ENCODE data around the gene CDRT15. TPM values are rescaled to one million over a fixed set of nuclear protein-coding genes. Genes with fewer than 3 reads are reported as not detected.

CDRT15 gene
- total and polyA plus RNA-seq, 8 donors: not detected

DNA sequence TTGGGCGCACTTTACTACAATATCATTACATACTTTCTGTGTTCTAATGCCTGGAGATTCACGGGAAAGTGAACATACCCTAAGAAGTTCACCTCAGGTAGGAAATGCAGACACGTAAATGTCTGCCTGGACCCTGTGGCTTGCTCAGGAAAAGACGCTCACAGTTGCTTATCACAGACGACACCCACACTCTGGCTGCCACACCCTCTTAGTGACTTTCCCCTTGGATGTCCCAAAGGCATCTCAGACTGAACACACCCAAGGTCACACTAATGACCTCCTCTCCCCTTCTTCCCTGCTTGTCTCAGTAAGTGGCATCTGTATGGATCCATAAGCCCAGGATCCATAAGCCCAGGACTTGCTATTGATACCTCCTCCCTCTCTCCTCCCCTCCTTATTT, 32.6 kb downstream of the CDRT15 start:
- H3K9me3 ChIP-seq: no peaks in the 10 kb centered on the region
- no peak overlapping the region for H3K4me3 ChIP-seq
- TF ChIP-seq, protein P1, sequence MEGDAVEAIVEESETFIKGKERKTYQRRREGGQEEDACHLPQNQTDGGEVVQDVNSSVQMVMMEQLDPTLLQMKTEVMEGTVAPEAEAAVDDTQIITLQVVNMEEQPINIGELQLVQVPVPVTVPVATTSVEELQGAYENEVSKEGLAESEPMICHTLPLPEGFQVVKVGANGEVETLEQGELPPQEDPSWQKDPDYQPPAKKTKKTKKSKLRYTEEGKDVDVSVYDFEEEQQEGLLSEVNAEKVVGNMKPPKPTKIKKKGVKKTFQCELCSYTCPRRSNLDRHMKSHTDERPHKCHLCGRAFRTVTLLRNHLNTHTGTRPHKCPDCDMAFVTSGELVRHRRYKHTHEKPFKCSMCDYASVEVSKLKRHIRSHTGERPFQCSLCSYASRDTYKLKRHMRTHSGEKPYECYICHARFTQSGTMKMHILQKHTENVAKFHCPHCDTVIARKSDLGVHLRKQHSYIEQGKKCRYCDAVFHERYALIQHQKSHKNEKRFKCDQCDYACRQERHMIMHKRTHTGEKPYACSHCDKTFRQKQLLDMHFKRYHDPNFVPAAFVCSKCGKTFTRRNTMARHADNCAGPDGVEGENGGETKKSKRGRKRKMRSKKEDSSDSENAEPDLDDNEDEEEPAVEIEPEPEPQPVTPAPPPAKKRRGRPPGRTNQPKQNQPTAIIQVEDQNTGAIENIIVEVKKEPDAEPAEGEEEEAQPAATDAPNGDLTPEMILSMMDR (IDR thresholded peaks at IDR 0.05): no peak
- no peak for DNase-seq
- no peak for ATAC-seq
- intact Hi-C loops (cut with DNase I): no loop called here
- no peak for FAIRE-seq
- WGBS, 2 donors: 74 to 88% methylated on average over 5 of the region's 5 CpGs
- H3K27me3 ChIP-seq: no peaks in the 10 kb centered on the region
- H3K4me1 ChIP-seq: peaks cover 0 to 3% (median 0%) of the 10 kb centered on the region in 3 donors
- H3K36me3 ChIP-seq: peaks cover 0 to 7% (median 3%) of the 10 kb centered on the region in 3 donors
- no peak overlapping the region for H3K27ac ChIP-seq

DNA sequence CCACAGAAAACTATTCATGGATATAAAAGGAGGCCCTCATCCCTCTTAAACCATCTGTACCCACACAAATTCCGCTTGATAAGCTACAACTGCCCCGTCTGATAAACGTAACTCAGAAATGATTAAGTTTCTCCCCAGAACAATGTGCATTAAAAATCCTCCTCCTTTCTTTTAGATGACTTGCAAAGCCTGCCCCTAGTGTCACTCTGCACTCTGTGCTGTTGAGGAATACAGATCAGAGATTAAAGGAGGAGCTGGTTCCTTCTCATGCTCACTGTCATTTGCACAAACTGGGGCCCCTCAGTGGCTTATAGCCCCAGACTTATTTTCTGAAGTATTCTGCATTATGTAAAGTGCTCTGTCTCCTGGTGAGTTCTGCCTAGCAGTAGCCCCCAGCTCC, 33.3 kb downstream of the CDRT15 start:
- Histone ChIP-seq H3K4me3 (no peak overlapping the region), H3K4me1 (peaks cover 0 to 3% (median 0%) of the 10 kb centered on the region in 3 donors), H3K36me3 (peaks cover 0 to 7% (median 3%) of the 10 kb centered on the region in 3 donors), H3K27ac (no peak overlapping the region), H3K9me3 (no peaks in the 10 kb centered on the region), H3K27me3 (no peaks in the 10 kb centered on the region)
- intact Hi-C loops (cut with DNase I): no loop called here
- DNase-seq (no peak), FAIRE-seq (no peak), ATAC-seq (no peak)
- TF ChIP-seq, protein P1 (IDR thresholded peaks at IDR 0.05): no peak
- WGBS, 2 donors: 83 to 90% methylated on average over 3 of the region's 3 CpGs

DNA sequence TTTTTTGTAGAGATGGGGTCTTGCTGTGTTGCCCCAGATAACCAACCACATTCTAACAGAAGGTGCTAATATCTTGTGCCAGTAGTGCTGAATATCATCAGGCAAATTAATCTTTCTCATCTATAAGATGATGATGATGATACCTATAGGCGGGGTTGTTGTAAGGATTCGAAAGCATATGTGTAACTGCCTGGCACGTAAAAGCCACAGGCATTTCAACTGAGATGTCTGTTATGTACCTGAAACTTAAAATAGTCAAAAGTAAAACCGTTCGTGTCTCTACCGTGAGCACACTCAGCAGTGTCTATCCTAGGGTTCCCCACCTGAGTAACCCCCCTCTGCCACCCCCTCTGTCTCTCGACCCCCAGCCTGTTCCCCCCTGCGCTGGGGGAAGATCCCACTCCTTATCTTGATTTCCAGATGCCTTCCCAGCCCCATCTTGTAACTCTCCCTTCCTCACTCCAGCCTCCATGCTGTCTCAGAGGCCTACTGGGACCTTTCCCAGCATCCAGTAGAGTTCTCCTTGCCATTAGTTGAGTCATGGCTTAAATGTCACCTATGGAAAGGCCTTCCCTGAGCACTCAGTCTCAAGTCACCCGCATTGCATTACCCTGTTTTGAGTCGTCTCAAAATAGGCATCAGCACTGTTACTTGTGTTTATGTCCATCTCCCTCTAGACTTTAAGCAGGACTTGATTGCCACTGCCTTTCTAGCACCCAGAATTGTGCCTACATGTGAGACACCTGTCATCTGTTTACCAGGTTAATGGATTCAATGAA, 34.1 kb downstream of the CDRT15 start:
- DNase-seq: no peak
- FAIRE-seq: no peak
- H3K9me3 ChIP-seq: no peaks in the 10 kb centered on the region
- no peak for ATAC-seq
- H3K27me3 ChIP-seq: no peaks in the 10 kb centered on the region
- no peak overlapping the region for H3K4me3 ChIP-seq
- TF ChIP-seq, protein P1 (IDR thresholded peaks at IDR 0.05): no peak
- peaks cover 0 to 3% (median 2%) of the 10 kb centered on the region in 3 donors for H3K36me3 ChIP-seq
- H3K27ac ChIP-seq: no peak overlapping the region
- 92 to 96% methylated on average over 10 of the region's 10 CpGs for WGBS, 2 donors
- H3K4me1 ChIP-seq: peaks cover 0 to 3% (median 0%) of the 10 kb centered on the region in 3 donors
- intact Hi-C loops (cut with DNase I): no loop called here

DNA sequence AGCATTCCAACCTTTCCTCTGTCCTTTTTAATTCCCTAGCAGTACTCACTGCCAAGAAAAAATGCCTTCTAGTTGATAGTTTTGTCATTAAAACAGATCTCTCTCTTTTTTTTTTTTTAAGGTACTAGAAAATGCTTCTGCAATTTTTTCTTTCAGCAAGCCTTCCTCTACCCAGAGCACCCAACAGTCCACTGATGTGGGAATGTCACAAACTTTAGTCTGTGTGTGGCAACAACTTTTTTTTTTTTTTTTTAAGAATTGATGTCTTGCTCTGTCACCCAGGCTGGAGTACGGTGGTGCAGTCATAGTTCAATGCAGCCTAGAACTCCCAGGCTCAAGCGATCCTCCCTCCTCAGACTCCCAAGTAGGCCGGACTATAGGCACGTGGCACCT, 34.7 kb downstream of the CDRT15 start:
- intact Hi-C loops (cut with DNase I): no loop called here
- FAIRE-seq (no peak), DNase-seq (no peak), ATAC-seq (no peak)
- peaks cover 0 to 3% (median 0%) of the 10 kb centered on the region in 3 donors for H3K4me1 ChIP-seq
- TF ChIP-seq, protein P1 (IDR thresholded peaks at IDR 0.05): no peak
- peaks cover 0 to 2% (median 0%) of the 10 kb centered on the region in 3 donors for H3K36me3 ChIP-seq
- H3K9me3 ChIP-seq: no peaks in the 10 kb centered on the region
- 94 to 97% methylated on average over 4 of the region's 4 CpGs for WGBS, 2 donors
- H3K27me3 ChIP-seq: no peaks in the 10 kb centered on the region
- H3K4me3 ChIP-seq: no peak overlapping the region
- peak overlapping the region in 1 of 4 donors; percentile 27 for H3K27ac ChIP-seq
